Raji (cell line): ENCODE data around the gene EPN3.

Experiments
- POLR2A ChIP-seq: IDR thresholded peaks from 2 replicates; pipeline ENCODE4 v1.6.1; 2011; ENCODE audit warnings: low read depth, low read length, control low read depth; ENCODE audit not compliant: insufficient read depth

The EPN3 gene

GRCh38 chr17:50590946-50591737 lies 58.6 kb downstream of the EPN3 start:
- no peak for TF ChIP-seq POLR2A

GRCh38 chr17:50593321-50593720 lies 60.8 kb downstream of the EPN3 start:
- no peak for TF ChIP-seq POLR2A
